ENCODE measurements around the gene B3GAT1.

- no peak for TF ChIP-seq CTCF (IDR thresholded peaks at IDR 0.05)
- no peak for TF ChIP-seq EZH2 (IDR thresholded peaks at IDR 0.05; ENCODE audit: borderline replicate concordance, insufficient read depth, low read depth, low read length, poor library complexity, severe bottlenecking)
Measured at GRCh38 chr11:134388590-134388989, 23.5 kb downstream of the B3GAT1 start.

All from B cell (primary cell).